HepG2 (cell line): ENCODE measurements around the gene RAB3D.

Experiments used
- REL ChIP-seq: sonication (generic); formaldehyde crosslinking; conservative IDR thresholded peaks from 2 replicates; pipeline ENCODE4 v1.8.0; 2022; ENCODE audit warnings: mild to moderate bottlenecking, missing genetic modification reagents, moderate library complexity
- ZNF431 ChIP-seq: sonication (generic); formaldehyde crosslinking; IDR thresholded peaks from 2 replicates; pipeline ENCODE4 v1.9.0; 2022; ENCODE audit warnings: missing genetic modification reagents, low read depth, mild to moderate bottlenecking, borderline replicate concordance
- ZNF552 ChIP-seq: sonication (generic); formaldehyde crosslinking; IDR thresholded peaks from 2 replicates; pipeline ENCODE4 v1.9.0; 2022; ENCODE audit warnings: missing genetic modification reagents, mild to moderate bottlenecking, borderline replicate concordance

DNA sequence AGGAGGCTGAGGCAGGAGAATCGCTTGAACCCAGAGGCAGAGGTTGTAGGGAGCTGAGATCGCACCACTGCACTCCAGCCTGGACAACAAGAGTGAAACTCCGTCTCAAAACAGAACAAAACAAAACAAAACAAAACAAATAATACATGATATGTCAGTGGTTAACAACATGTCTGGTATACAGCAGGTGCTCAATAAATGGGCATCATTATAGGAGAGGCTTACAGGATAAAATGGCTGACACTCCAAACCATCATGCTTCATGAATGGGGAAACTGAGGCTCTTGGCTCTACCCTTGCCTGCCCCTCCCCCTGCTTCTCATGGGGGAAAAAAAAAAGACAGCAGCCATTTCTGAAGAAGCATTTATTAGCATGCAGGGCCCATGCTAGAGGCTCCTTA lies 3.0 kb upstream of the RAB3D start:
- TF ChIP-seq ZNF431 (no peak), REL (CRISPR knock-in tag) (no peak), ZNF552 (CRISPR knock-in tag) (no peak)
